ENCODE measurements around the gene EXT2. TPM values are rescaled to one million over a fixed set of nuclear protein-coding genes. Genes with fewer than 3 reads are reported as not detected.

EXT2 gene
- total and polyA plus RNA-seq, 2 of the 13 experiments (the other 11 are each of a cell fraction or from before 2014, with no cell fraction given): 61.5 to 68.7 TPM

DNA sequence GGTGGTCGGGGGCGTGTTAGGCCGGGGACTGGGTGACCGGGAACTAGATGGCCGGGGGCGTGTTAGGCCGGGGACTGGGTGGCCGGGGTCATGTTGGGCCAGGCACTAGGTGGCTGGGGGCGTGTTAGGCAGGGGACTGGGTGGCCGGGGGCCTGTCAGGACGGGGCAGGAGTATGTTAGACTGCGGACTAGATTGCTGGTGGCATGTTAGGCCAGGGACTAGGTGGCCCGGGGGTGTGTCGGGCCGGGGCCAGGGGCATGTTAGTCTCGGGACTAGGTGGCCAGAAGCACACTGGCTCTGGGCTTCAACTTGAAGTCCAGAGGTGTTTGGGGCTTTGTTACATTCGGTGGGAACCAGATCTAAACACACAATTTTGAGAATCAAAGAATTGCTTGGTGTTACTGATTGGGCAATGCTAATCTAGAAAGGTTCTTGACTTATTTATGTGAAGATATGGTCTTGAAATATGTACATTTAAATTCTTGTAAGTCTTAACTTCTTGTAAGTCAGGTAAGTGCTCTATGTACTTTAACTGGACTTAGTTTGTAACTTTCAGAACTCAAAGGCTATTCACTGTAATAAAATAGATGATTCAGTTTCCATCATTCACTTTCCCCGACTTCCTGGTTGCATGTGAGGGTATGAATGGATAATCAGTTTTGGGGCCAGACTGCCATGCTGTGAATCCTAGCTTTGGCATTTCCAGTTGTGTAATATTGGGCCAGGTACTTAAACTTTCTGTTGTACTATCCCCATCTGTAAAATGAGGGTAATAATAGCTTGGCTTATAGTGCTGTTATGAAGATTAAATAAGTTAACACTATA, 1.1 kb downstream of the EXT2 start:
- Histone ChIP-seq H3K27me3 (ENCODE audit: control insufficient read depth in 1 of 2, insufficient read depth in 2 of 2, low read length in 2 of 2) (no peaks in the 10 kb centered on the region), H3K79me2 (ENCODE audit: insufficient read depth, low read length) (no peaks in the 10 kb centered on the region), H3K4me2 (ENCODE audit: low read depth, low read length) (peak overlapping the region; percentile 71), H3K4me3 (replicated peaks in 1 of 3; ENCODE audit: insufficient read depth in 1 of 3, low read depth in 2 of 3, low read length in 3 of 3) (peak overlapping the region; percentile 80 to 96 (median 90)), H3K9ac (ENCODE audit: insufficient read depth, low read depth, low read length) (peak overlapping the region; percentile 83), H3K4me1 (ENCODE audit: insufficient read depth, low read length) (peaks cover 19% of the 10 kb centered on the region), H2AFZ (ENCODE audit: low read length) (no peak overlapping the region), H4K20me1 (ENCODE audit: insufficient read depth, low read length) (no peaks in the 10 kb centered on the region), H3K27ac (ENCODE audit: extremely low read length, insufficient read depth, low read length) (no peak overlapping the region), H3K9me3 (ENCODE audit: low read length) (no peaks in the 10 kb centered on the region), H3K36me3 (replicated peaks in 1 of 2; ENCODE audit: control insufficient read depth in 1 of 2, insufficient read depth in 2 of 2, low read length in 2 of 2) (no peaks in the 10 kb centered on the region; a peak in 1 of 5 replicates)
- FAIRE-seq (no peak), DNase-seq (ENCODE audit: low spot score) (no peak), ATAC-seq (peak; percentile 72)
- intact Hi-C loops (cut with micrococcal nuclease; ENCODE audit: unreplicated experiment) (no loop called here), in situ Hi-C loops (cut with HindIII; ENCODE audit: extremely low pct_ligation_motif_present, low pct_unique_long_range_greater_than_20kb) (loop anchor here (10.0 kb wide), 1 partner anchor 438 kb away; no protein-coding TSS in a partner anchor)
- WGBS (ENCODE audit: low lambda C conversion rate): 8% methylated on average over 17 of the region's 18 CpGs
- CTCF ChIA-PET (ENCODE audit: low intra/inter-chr PET ratio, low total read pairs): interaction anchor here (2.8 kb wide), 1 partner anchor 442 kb away, joined by 17 read pairs; no protein-coding TSS in a partner anchor
- POLR2A ChIA-PET: no interaction called here
- no TSS peak for BruUV-seq (replicated peaks)
- TF ChIP-seq JUNB (CRISPR knock-in tag; IDR thresholded peaks at IDR 0.05; ENCODE audit: borderline replicate concordance): no peak
- TF ChIP-seq SIN3B (IDR thresholded peaks at IDR 0.05; ENCODE audit: low read length): no peak
- TF ChIP-seq, protein P1, sequence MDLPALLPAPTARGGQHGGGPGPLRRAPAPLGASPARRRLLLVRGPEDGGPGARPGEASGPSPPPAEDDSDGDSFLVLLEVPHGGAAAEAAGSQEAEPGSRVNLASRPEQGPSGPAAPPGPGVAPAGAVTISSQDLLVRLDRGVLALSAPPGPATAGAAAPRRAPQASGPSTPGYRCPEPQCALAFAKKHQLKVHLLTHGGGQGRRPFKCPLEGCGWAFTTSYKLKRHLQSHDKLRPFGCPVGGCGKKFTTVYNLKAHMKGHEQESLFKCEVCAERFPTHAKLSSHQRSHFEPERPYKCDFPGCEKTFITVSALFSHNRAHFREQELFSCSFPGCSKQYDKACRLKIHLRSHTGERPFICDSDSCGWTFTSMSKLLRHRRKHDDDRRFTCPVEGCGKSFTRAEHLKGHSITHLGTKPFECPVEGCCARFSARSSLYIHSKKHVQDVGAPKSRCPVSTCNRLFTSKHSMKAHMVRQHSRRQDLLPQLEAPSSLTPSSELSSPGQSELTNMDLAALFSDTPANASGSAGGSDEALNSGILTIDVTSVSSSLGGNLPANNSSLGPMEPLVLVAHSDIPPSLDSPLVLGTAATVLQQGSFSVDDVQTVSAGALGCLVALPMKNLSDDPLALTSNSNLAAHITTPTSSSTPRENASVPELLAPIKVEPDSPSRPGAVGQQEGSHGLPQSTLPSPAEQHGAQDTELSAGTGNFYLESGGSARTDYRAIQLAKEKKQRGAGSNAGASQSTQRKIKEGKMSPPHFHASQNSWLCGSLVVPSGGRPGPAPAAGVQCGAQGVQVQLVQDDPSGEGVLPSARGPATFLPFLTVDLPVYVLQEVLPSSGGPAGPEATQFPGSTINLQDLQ (CRISPR knock-in tag; IDR thresholded peaks at IDR 0.05): no peak
- TF ChIP-seq ZNF143 (CRISPR knock-in tag; IDR thresholded peaks at IDR 0.05): no peak
- TF ChIP-seq RBFOX2 (IDR thresholded peaks at IDR 0.05; ENCODE audit: low read depth, low read length): no peak
- TF ChIP-seq SAP130 (CRISPR knock-in tag; IDR thresholded peaks at IDR 0.05; ENCODE audit: low read depth): no peak
- peak in 1 of 2 experiments; percentile 48; a peak in 2 of 4 replicates for TF ChIP-seq MAFK (conservative IDR thresholded peaks at IDR 0.05 in 1 of 2, IDR thresholded peaks at IDR 0.05 in 1 of 2; ENCODE audit: low read length in 2 of 2)
- TF ChIP-seq, protein P2, sequence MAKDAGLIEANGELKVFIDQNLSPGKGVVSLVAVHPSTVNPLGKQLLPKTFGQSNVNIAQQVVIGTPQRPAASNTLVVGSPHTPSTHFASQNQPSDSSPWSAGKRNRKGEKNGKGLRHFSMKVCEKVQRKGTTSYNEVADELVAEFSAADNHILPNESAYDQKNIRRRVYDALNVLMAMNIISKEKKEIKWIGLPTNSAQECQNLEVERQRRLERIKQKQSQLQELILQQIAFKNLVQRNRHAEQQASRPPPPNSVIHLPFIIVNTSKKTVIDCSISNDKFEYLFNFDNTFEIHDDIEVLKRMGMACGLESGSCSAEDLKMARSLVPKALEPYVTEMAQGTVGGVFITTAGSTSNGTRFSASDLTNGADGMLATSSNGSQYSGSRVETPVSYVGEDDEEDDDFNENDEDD (CRISPR knock-in tag; IDR thresholded peaks at IDR 0.05; ENCODE audit: borderline replicate concordance): no peak
- no peak for TF ChIP-seq TCF7 (IDR thresholded peaks at IDR 0.05; ENCODE audit: low read depth)
- 0 out of 2 replicates have a peak, but pooled peaks have one; percentile 31 for TF ChIP-seq ATF7-NPFF (CRISPR knock-in tag; IDR thresholded peaks at IDR 0.05; ENCODE audit: low read depth)
- TF ChIP-seq, protein P3, sequence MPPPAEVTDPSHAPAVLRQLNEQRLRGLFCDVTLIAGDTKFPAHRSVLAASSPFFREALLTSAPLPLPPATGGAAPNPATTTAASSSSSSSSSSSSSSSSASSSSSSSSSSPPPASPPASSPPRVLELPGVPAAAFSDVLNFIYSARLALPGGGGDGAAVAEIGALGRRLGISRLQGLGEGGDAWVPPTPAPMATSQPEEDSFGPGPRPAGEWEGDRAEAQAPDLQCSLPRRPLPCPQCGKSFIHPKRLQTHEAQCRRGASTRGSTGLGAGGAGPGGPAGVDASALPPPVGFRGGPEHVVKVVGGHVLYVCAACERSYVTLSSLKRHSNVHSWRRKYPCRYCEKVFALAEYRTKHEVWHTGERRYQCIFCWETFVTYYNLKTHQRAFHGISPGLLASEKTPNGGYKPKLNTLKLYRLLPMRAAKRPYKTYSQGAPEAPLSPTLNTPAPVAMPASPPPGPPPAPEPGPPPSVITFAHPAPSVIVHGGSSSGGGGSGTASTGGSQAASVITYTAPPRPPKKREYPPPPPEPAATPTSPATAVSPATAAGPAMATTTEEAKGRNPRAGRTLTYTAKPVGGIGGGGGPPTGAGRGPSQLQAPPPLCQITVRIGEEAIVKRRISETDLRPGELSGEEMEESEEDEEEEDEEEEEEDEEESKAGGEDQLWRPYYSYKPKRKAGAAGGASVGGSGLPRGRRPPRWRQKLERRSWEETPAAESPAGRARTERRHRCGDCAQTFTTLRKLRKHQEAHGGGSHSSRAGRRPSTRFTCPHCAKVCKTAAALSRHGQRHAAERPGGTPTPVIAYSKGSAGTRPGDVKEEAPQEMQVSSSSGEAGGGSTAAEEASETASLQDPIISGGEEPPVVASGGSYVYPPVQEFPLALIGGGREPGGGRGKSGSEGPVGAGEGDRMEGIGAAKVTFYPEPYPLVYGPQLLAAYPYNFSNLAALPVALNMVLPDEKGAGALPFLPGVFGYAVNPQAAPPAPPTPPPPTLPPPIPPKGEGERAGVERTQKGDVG (CRISPR knock-in tag; IDR thresholded peaks at IDR 0.05; ENCODE audit: borderline replicate concordance): no peak
- 0 out of 2 replicates have a peak, but pooled peaks have one; percentile 11 for TF ChIP-seq ZNF724P (CRISPR knock-in tag; IDR thresholded peaks at IDR 0.05; ENCODE audit: borderline replicate concordance)
- 0 out of 2 replicates have a peak, but pooled peaks have one; percentile 9 for TF ChIP-seq ZNF879 (CRISPR knock-in tag; IDR thresholded peaks at IDR 0.05)
- no peak for TF ChIP-seq ZNF296 (CRISPR knock-in tag; conservative IDR thresholded peaks at IDR 0.05)
- 0 out of 2 replicates have a peak, but pooled peaks have one; percentile 11 for TF ChIP-seq ZNF350 (CRISPR knock-in tag; IDR thresholded peaks at IDR 0.05; ENCODE audit: borderline replicate concordance, low read depth)
- 0 out of 2 replicates have a peak, but pooled peaks have one; percentile 24 for TF ChIP-seq ZNF451 (CRISPR knock-in tag; IDR thresholded peaks at IDR 0.05)
- no peak for TF ChIP-seq ZNF713 (CRISPR knock-in tag; IDR thresholded peaks at IDR 0.05)
